ENCODE measurements around the gene TEPSIN.

Gene TEPSIN

DNA sequence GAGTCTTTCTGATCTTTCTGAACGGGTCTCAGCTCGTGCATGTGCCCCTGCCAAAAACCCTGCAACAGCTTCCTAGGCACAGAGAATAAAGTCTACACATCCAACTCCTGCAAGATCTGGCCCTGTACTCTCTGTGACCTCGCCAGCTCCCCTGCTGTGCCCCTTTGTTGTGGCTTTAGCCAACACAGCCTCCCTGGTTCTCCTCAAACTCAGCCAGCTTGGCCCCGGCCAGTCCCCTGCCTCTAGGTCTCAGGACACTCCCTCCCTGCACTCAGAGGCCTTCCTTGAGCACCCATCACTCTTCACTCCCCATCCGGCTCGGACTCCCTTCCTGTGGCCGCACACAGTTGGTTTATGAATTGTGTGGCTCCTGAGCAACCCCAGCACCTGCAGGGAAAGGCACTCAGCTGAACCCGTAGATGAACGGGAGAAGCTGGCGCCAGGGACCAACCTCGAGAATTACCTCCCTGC, 17.4 kb downstream of the TEPSIN start:
- DNase-seq = no peak

DNA sequence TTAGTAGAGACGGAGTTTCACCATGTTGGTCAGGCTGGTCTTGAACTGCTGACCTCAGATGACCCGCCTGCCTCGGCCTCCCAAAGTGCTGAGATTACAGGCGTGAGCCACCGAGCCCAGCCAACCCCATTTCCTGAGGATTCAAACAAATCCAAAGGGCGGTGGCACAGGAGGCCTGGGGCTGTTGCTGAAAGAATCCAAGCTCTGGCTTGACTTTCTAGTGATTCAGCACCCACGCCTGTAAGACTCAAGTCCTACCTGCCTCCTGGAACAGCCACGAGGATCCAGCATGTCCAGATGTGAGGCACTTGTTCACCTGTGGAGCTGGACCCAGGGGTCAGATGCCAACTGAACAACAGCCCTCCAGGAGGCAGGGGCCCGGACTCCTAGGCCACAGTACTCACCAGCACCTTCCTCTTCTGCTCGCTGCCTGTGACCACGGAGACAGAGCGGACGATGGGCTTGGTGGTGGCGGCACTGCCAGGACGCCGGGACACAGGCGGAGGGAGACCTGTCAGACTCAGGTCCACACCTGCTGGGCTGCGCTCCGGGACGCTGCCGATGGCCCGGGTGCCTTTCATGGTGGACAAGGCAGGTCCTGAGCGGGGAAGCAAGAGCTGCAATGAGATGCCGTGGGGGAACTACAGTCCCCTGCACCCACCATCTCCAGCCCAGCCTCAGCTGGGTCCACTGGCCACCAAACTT, 19.2 kb downstream of the TEPSIN start:
- no peak for DNase-seq

DNA sequence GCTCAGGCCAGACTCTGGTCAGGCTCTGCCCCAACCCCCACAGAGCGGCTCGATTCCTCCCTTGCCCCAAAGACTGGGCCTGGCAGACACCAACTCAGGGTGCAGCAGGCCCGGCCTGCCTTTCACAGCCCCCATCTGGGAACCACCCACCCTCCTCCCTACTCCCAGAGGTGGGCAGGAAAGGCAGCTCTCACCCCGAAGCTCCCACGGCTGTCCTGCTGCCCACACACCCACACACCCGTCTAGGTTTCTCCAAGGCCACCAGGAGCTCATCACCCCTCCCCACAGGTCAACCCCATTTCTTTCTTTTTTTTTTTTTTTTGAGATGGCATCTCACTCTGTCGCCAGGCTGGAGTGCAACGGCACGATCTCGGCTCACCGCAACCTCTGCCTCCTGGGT, 19.9 kb downstream of the TEPSIN start:
- no peak for DNase-seq

DNA sequence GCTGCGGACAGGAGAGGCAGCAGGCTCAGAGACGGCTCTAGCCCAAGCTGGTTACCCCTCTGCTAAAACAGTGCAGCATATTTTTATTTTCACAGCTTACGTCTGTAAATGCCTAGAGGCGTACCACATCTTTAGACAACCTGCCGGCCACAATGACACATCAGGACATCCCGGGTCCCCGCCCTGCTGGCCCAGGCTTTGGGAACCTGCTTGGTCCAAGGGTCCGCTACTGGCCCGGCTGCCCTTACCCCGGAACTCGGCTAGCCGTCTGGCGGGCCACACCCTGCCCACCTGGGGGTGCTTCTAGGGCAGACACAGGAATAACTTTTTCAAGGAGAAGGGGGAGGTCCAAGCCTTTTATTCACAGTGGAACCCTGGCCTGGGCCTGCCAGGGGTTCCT, 20.4 kb downstream of the TEPSIN start:
- DNase-seq = no peak

DNA sequence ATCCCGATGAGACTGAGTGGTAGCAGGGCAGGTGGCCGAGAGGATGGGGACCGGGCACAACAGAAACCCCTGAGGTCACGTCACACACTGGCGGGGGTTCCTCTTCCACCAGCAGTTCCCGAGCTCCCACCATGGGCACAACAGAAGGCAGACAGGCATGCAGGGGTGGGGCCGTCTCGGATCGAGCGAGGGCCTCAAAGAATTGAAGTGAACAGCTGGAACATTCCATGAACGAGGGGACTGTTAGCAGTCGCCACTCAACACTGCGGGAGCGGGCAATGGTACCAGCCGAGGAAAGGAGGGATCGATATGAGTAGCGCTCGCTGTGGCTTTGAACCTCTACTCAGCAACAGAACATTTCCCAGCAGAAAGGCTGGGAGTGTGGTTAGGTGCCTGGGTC, 21.4 kb downstream of the TEPSIN start:
- no peak for DNase-seq

DNA sequence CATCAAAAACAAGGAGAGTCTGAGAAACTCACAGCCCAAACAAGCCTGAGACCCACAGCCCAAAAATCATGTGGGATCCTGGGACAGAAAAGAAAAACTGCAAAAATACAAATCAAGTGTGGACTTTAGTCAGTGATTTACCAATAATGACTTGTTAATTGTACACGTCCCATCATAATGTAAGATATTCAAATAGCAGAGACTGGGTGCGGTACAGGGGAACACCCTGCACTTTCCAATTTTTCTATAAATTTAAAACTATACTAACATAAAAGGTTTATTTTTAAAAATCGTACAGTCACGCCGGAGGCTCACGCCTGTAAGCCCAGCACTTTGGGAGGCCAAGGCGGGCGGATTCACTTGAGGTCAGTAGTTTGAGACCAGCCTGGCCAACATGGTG, 24.9 kb downstream of the TEPSIN start:
- no peak for DNase-seq

DNA sequence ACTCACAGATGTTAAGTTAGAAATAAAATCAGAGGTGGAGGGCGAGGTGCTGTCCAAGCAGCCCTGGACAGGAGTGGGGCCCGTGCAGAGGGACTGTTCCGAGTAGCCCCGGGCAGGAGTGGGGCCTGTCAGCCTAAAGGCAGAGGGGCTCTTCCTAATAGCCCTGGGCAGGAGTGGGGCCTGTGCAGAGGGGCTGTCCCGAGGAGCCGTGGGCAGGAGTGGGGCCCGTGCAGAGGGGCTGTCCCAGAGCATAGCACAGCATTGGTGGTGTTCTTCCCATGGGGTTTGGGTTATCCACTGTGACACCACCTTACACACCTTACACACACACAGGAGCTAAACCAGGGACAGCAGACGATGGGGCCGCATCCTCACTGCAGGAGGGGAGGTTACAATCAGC, 26.5 kb downstream of the TEPSIN start:
- DNase-seq = no peak

DNA sequence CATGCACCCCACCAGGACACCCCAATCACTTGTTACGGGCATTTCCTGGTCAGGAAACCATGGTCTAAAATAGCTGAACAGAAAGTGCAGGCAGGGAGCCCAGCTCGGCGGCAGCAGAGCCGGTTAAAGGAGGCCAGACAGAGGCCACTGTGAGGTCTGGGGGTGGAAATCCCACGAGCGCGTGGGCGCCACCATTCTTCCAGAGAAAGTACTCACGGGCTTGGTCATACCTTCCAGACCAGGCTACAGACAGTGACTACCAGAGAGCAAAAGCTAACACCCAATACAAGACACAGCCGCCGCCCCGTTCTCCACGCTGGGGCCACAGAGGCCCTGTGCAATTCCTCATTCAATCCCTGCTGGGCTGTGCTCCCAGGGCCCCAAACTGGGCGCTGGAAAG, 28.0 kb downstream of the TEPSIN start:
- DNase-seq = no peak

DNA sequence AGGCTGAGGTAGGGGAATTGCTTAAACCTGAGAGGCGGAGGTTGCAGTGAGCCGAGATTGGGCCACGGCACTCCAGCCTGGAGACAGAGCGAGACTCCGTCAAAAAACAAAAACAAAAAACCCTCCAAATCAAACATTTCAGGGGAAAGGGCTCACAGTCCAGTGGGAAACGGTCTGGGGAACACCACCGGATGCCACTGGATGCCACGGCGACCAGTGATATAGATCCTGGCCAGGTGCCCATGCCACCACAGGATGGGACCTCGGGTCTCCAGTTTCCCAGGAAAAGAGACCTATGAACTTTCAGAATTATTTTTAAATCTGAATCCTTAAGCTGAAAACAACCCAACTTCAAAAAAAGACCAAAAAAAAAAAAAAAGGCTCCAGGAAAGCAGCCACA, 28.4 kb downstream of the TEPSIN start:
- no peak for DNase-seq

DNA sequence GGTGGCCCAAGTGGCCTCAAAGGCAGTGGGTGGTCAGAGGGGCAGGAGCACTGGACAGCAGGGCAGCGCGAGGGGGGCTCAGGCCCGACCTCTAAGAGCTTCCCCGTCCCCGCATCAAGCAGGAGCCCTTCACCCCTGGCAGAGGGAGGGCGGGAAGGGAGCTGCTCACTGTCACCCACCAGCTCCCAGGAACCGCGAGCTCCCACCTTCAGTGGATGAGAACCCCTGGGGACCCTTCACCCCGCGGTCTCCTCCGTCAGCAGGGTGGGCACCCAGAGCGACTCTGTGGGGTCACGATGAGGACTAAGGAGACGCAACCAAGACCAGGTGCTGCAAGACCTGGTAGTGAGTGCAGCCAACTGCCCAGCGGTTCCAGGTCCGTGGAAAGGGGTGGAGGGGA, 29.7 kb downstream of the TEPSIN start:
- no peak for DNase-seq

DNA sequence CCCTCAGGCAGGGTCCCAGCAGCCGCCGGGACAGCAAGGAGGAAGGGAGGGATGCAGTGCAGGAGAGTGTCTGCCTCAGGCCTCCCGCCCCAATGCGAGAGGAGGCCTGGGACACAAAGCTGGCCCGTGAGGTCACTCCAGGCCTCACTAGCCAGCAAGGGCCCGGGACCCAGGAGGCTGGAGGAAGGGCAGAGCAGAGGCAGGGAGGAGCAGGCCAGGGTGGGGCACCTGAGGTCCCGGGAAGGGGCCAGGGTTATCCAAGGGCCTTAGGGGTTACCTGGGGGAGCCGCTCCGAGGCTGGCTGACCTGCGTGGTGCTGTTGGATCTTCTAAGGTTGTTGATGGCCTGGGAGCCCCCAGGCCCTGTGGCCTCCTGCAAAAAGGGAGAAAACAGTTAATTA, 30.2 kb downstream of the TEPSIN start:
- DNase-seq = no peak

DNA sequence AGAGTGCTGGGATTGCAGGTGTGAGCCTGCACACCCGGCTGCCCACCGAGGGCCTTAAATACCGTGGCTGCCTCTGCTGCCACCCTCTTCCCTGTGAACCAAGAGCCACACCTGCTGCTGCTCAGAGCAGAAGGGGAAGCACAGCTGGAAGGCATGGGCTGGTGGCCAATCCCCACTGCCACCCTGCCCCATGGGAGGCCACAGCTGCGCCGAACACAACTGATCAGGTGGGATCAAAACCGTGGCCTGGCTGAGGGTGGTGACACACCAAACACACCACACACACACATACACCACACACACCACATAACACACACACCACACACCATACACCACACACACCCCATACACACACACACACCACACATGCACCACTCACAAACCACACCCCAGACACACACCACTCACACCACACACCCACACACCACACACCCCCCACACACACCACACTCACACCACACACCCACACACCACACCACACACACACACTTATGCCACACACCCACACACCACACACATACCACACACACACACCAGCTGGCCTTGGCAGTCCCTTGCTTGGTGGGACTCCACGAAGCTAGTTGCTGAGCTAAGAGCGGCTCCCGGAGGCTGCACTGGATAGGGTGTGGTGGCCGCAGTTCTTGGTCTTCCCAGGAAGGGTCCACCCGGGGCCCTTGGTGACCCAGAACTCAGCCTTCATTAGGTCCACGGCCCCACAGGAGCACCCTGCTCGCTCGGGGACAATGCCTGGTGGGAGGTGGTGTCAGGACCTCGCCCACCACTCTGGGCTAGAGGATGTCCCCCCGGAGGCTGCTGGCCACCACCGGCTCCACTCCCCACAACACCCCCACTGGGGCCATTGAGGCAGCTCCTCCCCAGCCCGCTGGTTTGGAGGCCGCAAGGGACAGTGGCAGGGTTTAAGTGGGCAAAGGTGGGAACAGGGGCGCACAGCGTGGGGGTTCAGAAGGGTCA, 31.0 kb downstream of the TEPSIN start:
- DNase-seq = no peak

DNA sequence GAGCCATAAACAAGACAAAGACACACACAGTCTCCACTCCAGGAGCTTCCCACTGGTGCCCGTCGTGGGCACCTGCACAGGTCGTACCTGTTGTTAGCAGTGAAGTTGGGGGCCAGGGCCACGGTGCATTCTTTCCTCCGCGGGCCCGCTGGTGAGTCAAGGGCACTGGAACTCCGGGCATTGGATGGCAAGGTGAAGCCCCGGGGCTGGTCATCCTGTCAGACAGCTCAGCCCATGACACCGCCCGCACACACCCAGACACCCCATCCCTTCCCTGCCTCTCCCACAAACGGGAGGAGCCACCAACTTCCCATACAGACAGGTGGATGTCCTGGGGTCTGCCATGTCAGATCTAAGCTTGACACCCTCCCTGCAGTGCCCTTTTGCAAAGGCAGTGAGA, 32.2 kb downstream of the TEPSIN start:
- no peak for DNase-seq

DNA sequence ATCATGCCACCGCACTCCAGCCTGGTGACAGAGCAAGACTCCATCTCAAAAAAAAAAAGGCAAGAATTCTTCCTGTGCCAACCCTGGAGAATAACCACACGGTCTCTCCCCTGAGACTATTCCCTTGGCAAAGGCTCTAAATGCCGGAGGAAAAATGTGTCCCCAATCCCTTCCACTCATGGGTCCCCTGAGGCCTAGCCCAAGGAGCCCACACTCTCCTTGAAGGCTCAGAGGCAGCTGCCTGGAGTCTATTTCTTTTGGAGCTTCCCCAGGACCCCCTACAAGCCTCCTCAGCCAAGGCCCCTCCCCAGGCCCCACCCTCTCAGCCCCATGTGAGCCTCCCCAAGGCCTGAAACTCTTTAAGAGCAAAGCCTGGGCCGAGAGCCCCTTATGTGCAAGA, 32.7 kb downstream of the TEPSIN start:
- DNase-seq = no peak

DNA sequence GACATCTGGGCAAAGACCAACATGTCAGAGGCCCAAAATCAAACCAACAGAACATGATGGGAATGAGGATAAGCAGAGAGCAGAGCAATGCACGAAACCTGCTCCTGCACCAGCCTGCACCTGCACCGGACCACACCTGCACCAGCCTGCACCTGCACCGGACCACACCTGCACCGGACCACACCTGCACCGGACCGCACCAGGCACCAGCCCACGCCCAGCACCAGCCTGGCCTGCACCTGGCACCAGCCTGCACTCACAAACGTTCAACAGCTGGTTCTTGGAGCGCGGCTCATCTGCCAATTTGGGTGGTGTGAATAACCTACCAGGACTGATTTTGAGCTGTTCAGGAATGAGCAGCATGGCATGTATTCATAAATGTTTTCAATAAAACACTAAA, 34.3 kb downstream of the TEPSIN start:
- no peak for DNase-seq

DNA sequence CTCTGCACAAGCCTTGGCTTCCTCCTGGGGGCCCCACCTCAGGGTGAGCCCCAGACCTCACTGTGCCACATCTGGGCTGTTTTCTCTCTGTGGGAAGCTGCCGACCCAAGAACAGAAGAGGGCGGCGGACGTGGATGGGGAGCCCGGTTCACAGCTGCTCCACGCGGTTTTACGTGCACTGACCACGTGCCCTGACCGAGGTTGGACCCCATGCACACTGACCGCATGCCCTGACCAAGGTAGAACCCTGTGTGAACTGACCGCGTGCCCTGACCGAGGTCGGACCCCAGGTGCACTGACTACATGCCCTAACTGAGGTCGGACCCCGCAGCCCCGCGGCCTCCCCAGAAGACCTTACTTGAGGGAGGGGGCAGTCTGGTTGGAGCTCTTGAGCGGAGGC, 35.7 kb downstream of the TEPSIN start:
- DNase-seq = no peak

DNA sequence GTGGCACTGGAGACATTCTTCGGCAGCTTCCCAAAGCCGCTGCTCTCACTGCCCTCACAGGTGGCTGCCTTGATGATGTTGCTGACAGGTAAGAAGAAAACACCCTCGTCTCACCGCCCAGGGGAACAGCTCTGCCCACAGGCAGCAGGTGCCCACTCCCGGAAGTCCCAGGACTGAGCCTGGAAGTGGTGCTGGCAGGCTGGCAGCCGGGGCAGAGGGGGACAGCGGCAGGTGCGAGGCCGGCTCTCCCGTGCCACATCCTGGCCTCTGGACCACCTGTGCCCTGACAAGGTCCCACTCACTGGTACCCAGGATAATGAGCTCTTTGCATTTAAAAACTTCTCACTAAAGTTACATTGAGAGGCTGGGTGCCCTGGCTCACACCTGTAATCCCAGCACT, 36.5 kb downstream of the TEPSIN start:
- DNase-seq = no peak

DNA sequence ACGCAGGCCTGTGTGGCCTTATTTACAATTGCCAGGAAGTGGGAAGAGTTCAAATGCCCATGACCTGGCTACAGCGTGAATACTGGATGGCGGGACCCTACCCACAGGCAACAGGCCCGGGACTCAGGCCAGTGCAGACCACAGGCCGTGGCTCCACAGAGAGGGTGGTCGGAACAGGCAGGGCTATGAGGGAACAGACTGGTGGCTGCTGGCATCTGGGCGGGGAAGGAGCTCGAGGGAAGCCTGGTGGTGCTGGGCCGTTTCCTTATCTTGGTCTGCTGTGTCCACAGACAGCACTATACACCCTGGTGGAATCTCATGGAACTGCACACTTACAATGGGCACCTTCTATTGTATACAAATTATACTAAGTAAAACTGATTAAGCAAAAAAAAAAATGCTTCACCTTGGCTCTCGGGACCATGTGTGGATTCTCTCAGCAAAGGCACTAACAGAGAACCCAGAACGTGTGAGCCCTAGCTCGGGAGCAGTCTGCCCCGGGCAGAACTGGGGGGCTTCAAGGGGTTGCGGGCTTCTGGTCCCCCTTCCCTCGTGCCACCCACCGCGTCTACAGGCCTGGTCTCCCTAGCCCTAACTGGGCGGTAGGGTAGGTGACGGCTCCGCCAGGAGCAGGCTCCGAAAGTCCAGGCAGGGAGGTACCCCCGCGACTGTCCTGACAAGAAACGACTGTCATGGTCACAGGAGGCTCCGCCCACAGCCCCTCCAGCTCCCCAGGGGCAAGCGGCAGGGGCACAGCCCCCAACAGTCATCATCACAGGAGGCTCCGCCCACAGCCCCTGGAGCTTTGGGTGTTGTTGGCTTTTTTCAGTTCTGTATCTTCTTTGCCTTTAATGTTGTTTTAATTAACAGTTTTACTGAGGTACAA, 37.9 kb downstream of the TEPSIN start:
- DNase-seq = no peak

DNA sequence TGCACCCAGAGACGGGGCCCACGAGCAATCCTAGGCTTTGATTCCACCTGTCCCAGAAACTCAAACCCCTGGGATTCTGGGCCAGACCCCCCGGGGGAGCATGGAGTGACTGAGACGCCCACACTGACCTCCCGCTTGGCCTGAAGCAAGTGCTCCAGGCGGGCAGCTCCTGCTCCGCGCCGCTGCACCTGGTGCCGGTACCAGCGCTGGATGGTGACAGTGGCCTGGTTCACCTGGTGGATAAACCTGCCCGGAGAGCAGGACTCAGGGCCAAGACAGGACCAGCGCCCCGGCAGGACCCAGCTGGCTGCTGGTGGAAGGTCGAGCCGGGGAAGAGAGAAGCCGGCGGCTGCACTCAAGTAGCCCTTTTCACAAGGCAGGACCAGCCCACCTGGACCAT, 38.7 kb downstream of the TEPSIN start:
- DNase-seq = no peak

DNA sequence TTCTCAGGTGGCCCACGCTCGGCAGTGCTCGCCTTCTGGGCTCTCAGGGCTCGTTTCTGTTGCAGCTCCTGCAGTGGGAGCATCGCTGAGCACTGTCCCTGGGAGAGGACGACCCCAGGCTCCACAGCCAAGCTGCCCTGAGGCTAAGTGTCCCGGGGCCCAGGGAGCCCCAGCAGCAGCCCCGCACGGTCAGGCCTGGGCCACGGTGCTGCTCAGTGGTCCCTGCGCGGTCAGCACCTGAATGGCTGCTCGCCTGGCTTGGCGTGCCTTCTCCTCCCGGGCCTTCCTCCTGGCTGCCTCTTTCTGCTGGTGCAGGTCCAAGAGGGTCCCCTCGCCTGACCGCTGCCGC, 39.4 kb downstream of the TEPSIN start:
- no peak for DNase-seq

DNA sequence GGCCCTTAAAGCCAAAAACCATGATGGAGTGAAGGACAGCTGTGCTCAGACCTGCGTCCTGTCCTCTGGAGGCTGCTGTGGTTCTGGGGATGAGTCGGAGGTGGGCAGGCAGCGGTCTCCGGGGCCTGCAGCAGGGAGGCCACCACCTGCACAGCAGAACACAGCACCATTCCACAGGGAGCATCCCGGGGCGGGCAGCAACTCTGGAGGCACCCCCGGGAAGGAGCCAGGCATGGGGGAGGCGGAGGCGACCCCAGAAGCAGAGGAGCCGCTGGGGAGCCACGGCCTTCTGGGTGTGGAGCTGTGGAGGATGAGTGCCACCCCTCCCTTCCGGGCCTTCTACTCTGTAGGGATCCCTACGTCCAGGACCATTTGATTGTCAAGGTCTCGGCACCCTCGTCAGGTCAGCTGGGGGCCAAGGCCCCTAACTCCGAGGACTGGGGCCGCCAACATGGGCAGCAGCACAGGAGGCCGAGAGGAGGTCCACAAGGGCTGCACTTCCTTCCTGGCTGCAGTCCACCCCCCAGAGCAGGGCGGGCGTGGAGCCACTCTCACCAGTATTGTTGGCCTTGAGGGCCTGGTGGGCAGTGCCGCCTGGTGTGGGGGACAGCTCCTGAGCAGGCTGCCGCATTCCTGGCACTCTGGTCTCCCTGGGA, 39.9 kb downstream of the TEPSIN start:
- no peak for DNase-seq

DNA sequence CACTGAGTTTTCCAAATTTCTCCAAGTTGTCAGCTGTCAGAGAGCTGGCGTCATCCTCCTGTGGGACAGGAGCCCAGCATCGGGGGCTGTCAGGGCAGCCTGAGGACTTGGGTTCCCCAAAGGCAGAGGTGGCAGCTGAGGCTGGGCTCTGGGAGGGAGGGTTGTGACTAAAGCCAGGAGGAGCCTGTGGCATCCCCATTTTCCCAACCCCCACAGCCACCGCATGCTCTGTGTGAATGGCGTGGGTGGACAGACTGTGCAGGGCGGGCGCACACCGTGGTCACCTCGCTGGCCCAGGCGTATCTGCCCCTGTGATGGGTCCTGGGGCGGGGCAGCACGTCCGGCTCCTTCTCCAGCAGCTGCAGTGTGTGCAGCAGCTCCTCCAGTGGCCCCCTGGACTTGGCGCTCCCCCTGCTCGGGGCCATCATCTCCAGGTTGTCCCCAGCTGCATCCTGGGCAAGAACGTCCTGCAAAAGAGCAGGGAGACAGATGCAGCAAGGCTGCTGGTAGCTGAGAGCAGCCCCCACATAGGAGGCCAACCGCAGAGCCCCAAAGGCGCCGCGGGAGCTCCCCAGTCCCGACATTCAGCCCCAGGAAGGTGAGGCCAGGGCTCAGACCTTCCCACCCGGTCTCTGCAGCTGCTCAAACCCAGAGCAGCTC, 40.9 kb downstream of the TEPSIN start:
- DNase-seq = no peak
